ENCODE measurements around the gene ORAI1.

DNA sequence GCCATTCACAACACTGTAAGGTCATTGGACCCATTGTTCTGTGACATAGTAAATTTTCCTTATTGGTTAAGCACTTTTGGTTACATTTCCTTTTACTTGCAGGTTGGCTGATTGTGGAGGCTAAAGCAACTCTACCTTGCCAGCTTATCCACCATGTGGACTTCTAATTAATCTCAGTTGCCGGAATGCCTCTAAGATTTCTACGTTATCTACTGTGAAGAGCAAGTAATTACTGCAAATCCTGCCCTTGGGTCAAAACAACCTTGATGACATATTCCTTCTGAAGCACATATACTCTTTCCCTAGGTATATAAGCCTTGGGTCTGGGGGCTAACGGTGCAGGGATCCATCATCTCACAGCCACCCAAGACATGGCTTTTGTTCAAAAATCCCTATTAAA, 62.6 kb downstream of the ORAI1 start:
- TF ChIP-seq, protein P1, sequence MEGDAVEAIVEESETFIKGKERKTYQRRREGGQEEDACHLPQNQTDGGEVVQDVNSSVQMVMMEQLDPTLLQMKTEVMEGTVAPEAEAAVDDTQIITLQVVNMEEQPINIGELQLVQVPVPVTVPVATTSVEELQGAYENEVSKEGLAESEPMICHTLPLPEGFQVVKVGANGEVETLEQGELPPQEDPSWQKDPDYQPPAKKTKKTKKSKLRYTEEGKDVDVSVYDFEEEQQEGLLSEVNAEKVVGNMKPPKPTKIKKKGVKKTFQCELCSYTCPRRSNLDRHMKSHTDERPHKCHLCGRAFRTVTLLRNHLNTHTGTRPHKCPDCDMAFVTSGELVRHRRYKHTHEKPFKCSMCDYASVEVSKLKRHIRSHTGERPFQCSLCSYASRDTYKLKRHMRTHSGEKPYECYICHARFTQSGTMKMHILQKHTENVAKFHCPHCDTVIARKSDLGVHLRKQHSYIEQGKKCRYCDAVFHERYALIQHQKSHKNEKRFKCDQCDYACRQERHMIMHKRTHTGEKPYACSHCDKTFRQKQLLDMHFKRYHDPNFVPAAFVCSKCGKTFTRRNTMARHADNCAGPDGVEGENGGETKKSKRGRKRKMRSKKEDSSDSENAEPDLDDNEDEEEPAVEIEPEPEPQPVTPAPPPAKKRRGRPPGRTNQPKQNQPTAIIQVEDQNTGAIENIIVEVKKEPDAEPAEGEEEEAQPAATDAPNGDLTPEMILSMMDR (IDR thresholded peaks at IDR 0.05), result no peak
- no peak for TF ChIP-seq POLR2A (IDR thresholded peaks at IDR 0.05)
